Adrenal gland (tissue), 5 donors: ENCODE data around the gene BCL11B.

Experiments
- CTCF ChIP-seq, 6 experiments: fragments of 450-650 bp in 4 of 6; fragments of 200-600 bp in 2 of 6; sonication (generic) in 1 of 6; IDR thresholded peaks; 1 replicate in 5 of 6; 2 replicates in 1 of 6; pipeline versions ENCODE4 v1.5.1 to v1.8.0; 2016 to 2021; ENCODE audit warnings: antibody characterized with exemption in 6 of 6, mild to moderate bottlenecking in 2 of 6, moderate library complexity in 1 of 6
- POLR2A ChIP-seq, 2 donors: fragments of 450-650 bp; IDR thresholded peaks; one replicate each; pipeline ENCODE4 v1.6.1; 2017; ENCODE audit warnings: antibody characterized with exemption in 2 of 2, mild to moderate bottlenecking in 2 of 2, moderate library complexity in 1 of 2
- donor health status: DM: no; HTN: no; CAD: no.

- TF ChIP-seq CTCF (IDR thresholded peaks at IDR 0.05) (no peak), POLR2A (IDR thresholded peaks at IDR 0.05) (no peak)
Measured at GRCh38 chr14:99198746-99199502, 73.1 kb downstream of the BCL11B start.
